ENCODE measurements around the gene SLC5A1.

SLC5A1 gene

DNA sequence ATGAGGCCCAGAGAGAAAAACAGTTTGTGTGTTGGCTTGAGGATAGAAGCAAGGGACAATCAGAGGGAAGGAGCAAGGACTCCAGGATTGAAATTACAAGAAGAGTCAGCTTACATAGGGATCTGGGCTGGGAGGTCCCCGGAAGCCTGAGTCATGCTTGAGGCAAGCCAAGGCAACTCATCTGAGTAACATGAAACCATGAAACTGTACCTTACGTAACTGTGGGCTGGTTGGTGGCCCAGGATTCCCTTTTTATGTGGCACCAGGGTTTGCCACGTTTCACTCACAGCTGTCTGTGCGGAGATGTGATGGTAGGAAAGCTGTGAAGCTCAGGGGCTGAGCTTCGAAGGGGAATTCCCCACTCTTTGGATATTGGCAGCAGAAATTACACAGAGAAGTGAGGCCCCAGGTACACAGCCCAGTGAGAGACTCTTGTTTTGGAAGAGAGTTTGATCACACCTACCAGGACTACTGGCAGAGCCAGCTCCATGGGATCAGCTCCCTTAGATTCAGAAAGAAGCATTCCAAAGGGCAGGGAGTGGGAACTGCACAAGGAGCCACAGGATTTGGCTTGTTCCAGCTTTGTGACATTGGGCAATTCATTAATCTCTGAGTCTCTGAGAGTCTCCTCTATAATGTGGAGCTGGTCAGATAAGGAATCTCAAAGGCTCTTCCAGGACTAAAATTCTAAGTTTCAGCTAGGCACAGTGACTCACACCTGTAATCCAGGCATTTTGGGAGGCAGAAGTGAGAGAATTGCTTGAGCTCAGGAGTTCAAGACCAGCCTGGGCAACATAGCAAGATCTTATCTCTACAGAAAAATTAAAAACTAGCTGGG, 7.8 kb downstream of the SLC5A1 start:
- peak; percentile 18 for DNase-seq (ENCODE audit: low read depth)

DNA sequence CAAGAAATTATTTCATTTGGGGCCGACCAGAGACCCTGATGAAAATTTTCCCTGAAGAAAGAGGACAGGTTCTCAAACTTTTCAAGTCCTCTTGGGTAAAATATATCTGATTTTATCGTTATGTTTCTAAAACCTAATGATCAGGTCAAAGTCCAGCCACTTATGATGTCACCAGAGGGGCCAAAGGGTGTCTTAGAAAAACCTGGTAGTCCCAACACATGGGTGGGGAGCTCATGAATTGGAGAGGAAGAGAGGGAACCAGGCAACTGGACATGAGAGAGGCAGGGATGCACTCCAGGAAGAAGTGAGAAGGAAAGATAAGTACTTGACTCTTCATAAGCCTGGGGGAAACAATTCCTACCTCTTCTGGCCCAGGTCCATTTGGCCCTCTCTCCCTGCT, 9.2 kb downstream of the SLC5A1 start:
- DNase-seq (ENCODE audit: low read depth), result no peak

DNA sequence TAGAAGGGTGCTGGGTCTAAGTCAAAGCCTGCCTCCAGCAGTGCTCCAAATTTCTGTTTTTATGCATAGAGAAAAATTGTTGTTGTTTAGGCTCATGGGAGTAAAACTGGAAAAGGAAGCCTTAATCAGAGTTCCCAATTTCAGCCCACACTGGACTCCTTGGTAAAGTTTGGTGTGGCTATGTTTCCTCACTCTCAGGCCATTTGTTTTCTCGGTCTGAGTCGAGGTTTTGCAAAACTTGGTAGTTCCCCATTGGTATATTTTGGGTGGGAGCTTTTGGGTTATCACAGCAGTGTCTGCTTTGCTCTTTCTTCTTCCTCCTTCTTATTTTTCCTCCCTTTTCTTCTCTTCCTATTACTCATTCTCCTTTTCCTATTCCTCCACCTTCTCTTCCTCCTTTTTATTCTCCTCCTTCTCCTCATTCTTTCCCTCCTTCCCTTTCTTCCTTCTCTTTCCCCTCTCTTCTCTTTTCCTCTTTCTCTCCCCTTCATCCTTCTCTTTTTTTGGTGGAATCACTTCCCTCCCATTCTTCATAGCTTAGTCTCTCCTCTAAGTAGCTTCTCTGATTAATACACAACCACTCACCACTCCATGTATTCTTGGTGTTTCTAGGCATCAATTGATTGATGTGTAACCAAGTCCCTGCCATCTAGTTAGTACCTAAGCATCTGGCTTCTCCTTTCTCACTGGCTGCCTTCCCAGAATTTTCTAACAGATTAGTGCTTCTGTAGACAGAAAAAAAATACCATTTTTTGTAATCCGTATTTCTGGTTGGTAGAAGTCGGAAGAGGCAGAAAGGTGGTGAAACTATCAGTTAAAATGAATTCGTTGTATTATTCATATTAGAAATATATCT, 10.1 kb downstream of the SLC5A1 start:
- DNase-seq (ENCODE audit: low read depth), result no peak

GRCh38 chr22:32055069-32055468, 12.0 kb downstream of the SLC5A1 start:
- DNase-seq (ENCODE audit: low read depth), result no peak

- DNase-seq (ENCODE audit: low read depth), result no peak
Observed at GRCh38 chr22:32058656-32059260, 15.7 kb downstream of the SLC5A1 start.

DNA sequence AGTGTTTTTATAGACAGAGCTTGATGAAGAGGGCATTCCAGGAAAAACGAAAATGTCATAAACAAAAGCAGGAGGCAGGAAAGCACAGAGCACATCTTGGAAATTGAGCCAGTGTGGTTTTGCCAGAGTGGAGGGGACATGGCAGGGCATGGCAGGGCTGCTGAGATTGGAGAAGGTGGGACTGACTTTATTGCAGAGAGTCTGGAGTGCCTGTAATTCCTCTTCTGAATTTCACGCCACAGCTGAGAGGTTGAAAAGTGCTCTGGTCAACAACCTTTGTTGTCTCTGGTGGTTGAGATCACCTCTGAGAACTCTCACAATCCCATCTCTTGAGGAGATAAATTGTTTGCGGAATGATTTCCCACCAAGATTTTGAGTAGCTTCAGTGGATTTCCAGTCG, 16.4 kb downstream of the SLC5A1 start:
- no peak for DNase-seq (ENCODE audit: low read depth)

GRCh38 chr22:32063701-32064100, 20.6 kb downstream of the SLC5A1 start:
- no peak for DNase-seq (ENCODE audit: low read depth)

- no peak for DNase-seq (ENCODE audit: low read depth)
Observed at GRCh38 chr22:32066820-32067219, 23.8 kb downstream of the SLC5A1 start.

GRCh38 chr22:32067613-32068012, 24.6 kb downstream of the SLC5A1 start:
- DNase-seq (ENCODE audit: low read depth), result no peak

DNA sequence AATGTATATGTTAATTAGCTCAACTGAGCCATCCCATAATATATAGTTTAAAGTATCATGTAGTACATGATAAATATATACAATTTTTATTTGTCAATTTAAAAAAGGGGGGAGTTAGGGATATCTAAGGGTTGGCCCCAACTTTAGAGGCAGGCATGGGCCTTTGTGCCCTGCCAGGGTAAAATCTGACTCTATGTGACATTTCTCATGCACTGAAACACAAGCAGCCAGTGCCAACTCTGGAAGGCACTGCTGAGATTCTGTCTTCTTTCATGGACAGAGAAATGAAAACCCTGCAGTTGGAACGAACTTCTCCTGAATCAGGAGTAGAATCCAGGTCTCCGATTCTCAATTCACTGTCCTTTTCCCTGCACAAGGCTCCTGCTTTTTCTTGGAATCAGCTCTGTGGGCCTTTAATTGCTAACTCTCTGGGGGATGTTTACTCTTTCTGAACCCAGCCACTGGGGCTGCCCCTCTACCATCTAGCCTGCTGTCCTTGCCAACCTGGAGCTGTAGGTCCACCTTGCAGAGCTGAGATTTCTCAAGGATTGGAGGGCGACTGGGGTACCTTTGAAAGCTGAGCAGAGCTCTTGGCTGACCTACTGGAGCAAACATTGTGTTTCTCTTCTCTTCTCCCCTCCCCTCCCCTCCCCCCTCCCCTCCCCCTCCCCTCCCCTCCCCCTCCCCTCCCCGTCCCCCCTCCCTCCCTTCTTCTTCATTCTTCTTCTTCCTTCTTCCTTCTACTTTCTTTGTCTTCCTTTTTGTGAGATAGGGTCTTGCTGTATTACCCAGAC, 26.7 kb downstream of the SLC5A1 start:
- no peak for DNase-seq (ENCODE audit: low read depth)

DNA sequence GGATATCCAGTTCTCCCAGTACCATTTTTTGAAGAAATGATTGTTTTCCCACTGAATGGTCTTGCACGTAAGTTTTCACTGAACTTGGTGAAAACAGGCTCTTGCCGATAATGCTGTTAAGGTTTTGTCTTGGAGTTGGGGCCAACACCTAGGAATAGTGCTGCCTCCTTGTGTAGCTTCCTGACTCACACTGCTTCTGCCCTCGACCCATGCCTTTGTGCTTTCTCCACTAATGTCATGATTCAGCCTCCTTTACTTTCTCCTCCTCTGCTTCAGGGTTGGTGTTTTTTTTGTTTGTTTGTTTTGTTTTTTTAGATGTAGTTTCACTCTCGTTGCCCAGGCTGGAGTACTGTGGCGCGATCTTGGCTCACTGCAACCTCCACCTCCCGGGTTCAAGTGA, 30.2 kb downstream of the SLC5A1 start:
- DNase-seq (ENCODE audit: low read depth), result no peak

DNA sequence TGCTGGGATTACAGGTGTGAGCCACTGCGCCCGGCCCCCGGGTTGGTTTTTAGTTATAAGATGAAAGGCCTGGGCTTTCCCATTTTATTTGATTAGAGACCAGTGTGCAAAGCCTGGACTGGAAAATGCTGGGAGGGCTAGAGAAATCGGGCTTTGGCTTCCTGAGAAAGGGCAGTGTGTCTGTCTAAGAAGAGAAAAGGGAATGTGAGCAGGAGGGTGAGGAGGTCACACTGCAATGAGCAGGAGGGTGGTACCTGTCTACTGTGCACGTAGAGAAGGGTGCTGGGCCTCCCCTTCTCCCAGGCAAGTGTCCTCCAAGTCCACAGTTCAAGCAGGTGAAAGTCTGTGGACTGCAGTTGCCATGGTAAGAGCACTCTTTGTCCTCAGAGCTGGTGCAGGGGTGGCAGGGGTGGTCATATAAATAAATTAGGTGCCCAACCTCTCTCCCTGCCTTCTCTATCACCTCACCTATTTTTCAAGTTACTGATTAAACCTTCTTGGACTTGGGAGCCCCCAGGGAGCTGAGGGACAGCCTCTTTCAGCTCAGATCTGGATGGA, 30.8 kb downstream of the SLC5A1 start:
- DNase-seq (ENCODE audit: low read depth), result no peak

DNA sequence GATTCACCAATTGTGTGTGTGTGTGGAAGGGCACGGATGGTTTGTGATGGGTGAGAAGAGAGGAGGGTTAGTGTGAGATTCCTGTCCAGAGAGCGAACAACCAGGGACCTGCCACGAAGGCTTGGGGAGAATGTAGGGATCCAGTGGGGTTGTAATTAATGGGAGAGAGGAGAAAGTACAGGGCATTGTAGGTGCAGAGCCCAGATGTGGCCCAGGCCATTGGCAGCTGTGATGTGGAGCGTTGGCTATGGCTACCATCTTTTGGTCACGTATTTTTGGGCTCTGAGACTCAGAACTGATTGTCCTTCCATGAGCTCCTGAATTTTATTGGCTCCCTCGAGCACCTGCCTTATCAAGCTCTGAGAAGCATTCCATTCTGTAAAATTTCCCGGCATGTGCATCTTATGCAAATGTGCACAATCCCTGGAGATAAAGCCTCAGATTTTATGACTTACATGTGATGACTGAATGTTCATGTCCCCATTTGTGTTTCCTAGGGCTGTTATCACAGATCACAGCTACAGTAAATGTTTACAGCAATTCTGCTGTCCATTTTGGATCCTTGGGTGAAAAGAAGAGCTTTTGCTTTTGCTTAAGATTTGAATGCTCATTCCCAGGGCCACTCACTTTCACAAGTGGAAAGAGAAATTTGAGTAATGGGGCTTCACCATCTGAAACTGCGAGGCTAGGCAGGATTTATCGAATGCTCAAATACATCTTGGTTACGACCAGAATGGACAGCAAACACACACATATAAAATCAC, 33.1 kb downstream of the SLC5A1 start:
- DNase-seq (ENCODE audit: low read depth), result no peak

- DNase-seq (ENCODE audit: low read depth), result no peak
Observed at GRCh38 chr22:32076761-32077084, 33.7 kb downstream of the SLC5A1 start.

DNA sequence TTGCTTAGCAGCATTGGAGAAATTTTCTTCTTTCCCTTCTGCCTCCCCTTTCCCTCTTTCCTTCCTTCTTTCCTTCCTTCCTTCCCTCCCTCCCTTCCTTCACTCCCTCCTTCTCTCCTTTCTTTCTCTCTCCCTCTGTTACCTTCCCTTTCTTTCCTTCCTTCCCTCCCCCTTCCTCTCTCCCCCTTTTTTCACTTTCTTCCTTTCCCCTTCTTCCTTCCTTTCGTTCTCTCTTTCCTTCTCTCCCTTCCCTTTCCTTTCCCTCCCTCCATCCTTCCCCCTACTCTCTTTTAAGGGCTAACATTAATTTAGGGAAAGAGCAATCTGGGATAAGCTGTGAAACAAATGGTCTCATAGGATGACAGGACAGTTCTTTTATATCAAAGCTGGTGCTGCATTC, 34.1 kb downstream of the SLC5A1 start:
- DNase-seq (ENCODE audit: low read depth), result no peak

DNA sequence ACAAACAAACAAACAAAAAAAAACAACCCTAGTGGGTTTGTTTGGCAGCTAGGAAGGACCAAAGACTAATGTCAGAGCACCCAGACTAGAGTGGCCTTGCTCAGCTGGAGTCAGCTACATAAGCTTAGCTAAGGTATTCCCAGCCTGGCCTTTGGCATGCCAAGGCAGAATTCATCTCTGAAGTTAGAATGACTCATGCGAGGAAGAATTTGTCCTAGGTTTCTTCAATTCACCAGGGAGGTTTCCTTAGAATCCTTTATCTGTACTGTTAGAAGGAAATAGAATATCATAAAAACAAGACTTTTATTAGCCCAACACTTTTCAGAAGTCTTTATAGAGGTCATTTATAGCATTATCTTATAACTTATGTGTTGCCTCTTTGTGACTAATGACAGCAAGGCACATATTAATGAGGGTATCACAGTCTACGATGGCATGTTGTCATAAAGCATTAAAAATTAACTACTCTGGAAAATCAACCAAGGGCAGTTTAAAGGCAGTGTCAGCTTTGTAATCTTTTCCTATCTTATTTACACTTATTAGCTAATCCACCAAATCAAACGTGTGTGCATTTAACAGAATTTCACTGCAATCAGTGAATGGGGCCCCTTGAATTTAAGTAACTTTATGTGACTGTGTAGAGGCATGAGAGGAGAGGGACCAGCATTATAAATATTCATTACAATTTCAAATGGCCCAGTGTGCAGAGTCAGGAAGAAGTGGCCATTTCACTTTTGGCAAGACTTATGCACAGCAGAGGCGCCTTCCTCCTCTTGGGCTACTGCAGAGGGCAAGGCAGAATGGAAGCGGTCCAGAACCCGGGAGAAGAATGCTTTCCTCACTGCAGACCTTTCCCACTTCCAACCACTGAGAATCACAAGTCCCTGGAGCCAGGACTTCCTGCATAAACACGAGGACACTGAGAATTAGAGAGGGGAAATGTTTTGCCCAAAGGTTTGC, 36.3 kb downstream of the SLC5A1 start:
- DNase-seq (ENCODE audit: low read depth), result no peak

DNA sequence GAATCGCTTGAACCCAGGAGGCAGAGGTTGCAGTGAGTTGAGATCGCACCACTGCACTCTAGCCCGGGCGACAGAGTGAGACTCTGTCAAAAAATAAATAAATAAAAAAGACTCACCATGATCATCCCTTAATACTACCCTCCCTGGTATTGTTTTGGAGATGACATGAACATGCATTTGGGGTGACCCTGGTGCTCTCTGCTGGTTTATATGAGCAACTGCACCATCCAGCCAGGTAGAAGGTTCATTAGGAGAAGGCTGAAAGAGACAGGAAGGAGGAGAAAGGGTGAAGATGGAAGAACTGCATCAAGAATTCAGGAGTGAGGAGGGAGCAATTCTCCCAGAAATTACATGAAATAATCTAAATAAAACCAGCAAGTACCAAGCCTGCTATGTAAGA, 37.8 kb downstream of the SLC5A1 start:
- no peak for DNase-seq (ENCODE audit: low read depth)

- DNase-seq (ENCODE audit: low read depth), result no peak
Observed at GRCh38 chr22:32082331-32082730, 39.3 kb downstream of the SLC5A1 start.

DNA sequence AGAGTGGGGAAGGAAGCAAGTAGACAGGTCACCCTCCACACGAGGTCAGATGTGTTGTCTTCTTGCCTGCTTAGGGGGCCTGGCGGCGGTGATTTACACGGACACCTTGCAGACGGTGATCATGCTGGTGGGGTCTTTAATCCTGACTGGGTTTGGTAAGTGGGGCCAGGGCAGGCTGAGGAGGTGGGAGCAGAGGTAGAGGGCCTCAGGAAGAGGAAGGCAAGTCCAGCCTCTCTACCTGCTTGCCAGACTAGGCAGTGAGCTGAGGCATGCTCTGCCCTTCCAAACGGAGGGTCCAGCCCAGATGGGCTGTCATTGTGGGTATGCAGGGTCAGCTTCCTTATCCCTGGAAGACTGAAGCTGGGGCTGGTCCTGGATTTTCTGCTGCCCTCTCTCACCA, 39.9 kb downstream of the SLC5A1 start:
- no peak for DNase-seq (ENCODE audit: low read depth)

DNA sequence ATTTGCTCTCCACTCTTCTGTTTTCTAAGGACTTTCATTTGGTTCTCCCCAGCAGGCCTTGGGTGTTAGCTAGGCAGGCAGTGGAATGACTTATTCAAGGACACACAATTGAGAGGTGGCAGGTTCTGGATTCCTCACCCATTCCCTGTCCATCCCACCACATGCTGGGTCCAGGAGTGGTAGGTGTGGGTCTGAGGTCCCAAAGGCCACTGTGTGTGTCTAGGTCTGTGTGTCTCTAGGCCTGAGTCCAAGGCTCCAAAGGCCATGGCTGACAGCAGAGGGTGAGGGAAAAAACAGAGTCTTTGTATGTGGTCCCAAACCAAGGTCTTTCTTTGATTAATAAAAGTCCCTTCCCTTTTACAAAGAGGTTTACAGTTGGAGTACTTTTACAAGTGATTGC, 40.8 kb downstream of the SLC5A1 start:
- DNase-seq (ENCODE audit: low read depth), result no peak
